Smooth muscle cell (in vitro differentiated cells): ENCODE data around the gene ACTG1. TPM values are rescaled to one million over a fixed set of nuclear protein-coding genes. Genes with fewer than 3 reads are reported as not detected.
"Not testable (repeated sequence)": the region's sequence is repeated elsewhere in the genome, so short reads cannot be mapped to it uniquely, and the experiment has no call there.

Experiments used
- DNase-seq: peaks from one replicate; lab custom pipeline; 2025; ENCODE audit not compliant: unreplicated experiment; lab: John Stamatoyannopoulos, UW
- H2AFZ ChIP-seq: fragments of 200-600 bp; sonication (generic); 2 replicates; pipeline ENCODE4 v1.6.0; 2016; ENCODE audit warnings: antibody characterized with exemption, low read depth, mild to moderate bottlenecking
- H3F3A ChIP-seq: fragments of 200-600 bp; sonication (generic); 2 replicates; pipeline ENCODE4 v1.6.0; 2017; ENCODE audit warnings: antibody characterized with exemption, low read depth
- H3K27ac ChIP-seq: fragments of 200-600 bp; sonication (generic); 2 replicates; pipeline ENCODE4 v1.5.1; 2016; ENCODE audit warnings: low read depth, mild to moderate bottlenecking
- H3K27me3 ChIP-seq: fragments of 200-600 bp; sonication (generic); 2 replicates; pipeline ENCODE4 v1.6.1; 2016; ENCODE audit warnings: low read depth, mild to moderate bottlenecking
- H3K36me3 ChIP-seq: fragments of 200-600 bp; sonication (generic); 2 replicates; pipeline ENCODE4 v1.5.1; 2016; ENCODE audit warnings: low read depth
- H3K4me1 ChIP-seq: fragments of 200-600 bp; sonication (generic); 2 replicates; pipeline ENCODE4 v1.5.1; 2016; ENCODE audit warnings: low read depth
- H3K4me2 ChIP-seq: fragments of 200-600 bp; sonication (generic); 2 replicates; pipeline ENCODE4 v1.6.0; 2016; ENCODE audit warnings: mild to moderate bottlenecking
- H3K4me3 ChIP-seq: fragments of 200-600 bp; sonication (generic); 2 replicates; pipeline ENCODE4 v1.5.1; 2016; ENCODE audit warnings: mild to moderate bottlenecking
- H3K79me2 ChIP-seq: fragments of 200-600 bp; sonication (generic); 2 replicates; pipeline ENCODE4 v1.6.0; 2016; ENCODE audit warnings: low read depth, mild to moderate bottlenecking
- H3K9ac ChIP-seq: fragments of 200-600 bp; sonication (generic); 2 replicates; pipeline ENCODE4 v1.6.0; 2016; ENCODE audit warnings: low read depth
- H3K9me3 ChIP-seq: fragments of 200-600 bp; sonication (generic); replicated peaks from 2 replicates; pipeline ENCODE4 v1.5.1; 2016; ENCODE audit warnings: low read depth
- H4K20me1 ChIP-seq: fragments of 200-600 bp; sonication (generic); 2 replicates; pipeline ENCODE4 v1.6.0; 2016; ENCODE audit warnings: low read depth
- CTCF ChIP-seq: fragments of 200-600 bp; sonication (generic); IDR thresholded peaks from 2 replicates; pipeline ENCODE4 v1.5.1; 2017; ENCODE audit warnings: borderline replicate concordance, mild to moderate bottlenecking, antibody characterized with exemption; ENCODE audit not compliant: insufficient read depth, poor library complexity, severe bottlenecking
- WGBS: methylation state at CpG from one replicate; pipeline ENCODE4 v1.1.7; 2016; ENCODE audit warnings: low lambda C conversion rate; 5-methylcytosine and 5-hydroxymethylcytosine counted together
- polyA plus RNA-seq: library from polyadenylated mRNA; unstranded; fragments of >200 nt; fragmentation: Nextera tagmentation; extraction: Ambion mirVana; gene quantifications from 2 replicates; pipeline ENCODE4 v1.2.1, GENCODE V29; 2016
- total RNA-seq: library from RNA; depleted of rRNA; stranded (reverse); fragments of >200 nt; gene quantifications from 2 replicates; pipeline ENCODE4 v1.2.3, GENCODE V29; 2014

Gene ACTG1
- total and polyA plus RNA-seq, 2 experiments from 2014 or later = 5,332 to 6,793 TPM

GRCh38 chr17:81533339-81534141 is 20.9 kb upstream of the ACTG1 start:
- no peak overlapping the region for H3K9ac ChIP-seq
- no peak overlapping the region for H3K4me3 ChIP-seq
- H3K4me2 ChIP-seq = no peak overlapping the region
- no peaks in the 10 kb centered on the region for H3K9me3 ChIP-seq
- H4K20me1 ChIP-seq = peaks cover 7% of the 10 kb centered on the region
- WGBS = 84% methylated on average over 21 of the region's 21 CpGs
- no peaks in the 10 kb centered on the region for H3K79me2 ChIP-seq
- peaks cover 9% of the 10 kb centered on the region for H3K4me1 ChIP-seq
- H3K36me3 ChIP-seq = no peaks in the 10 kb centered on the region
- no peak overlapping the region for H2AFZ ChIP-seq
- H3F3A ChIP-seq = no peaks in the 10 kb centered on the region
- no peak for TF ChIP-seq CTCF
- H3K27ac ChIP-seq = no peak overlapping the region
- DNase-seq = no peak
- H3K27me3 ChIP-seq = peaks cover 11% of the 10 kb centered on the region

GRCh38 chr17:81532490-81533287 is 20.1 kb upstream of the ACTG1 start:
- Histone ChIP-seq H3K79me2 (no peaks in the 10 kb centered on the region), H3K4me1 (peaks cover 9% of the 10 kb centered on the region), H3F3A (no peaks in the 10 kb centered on the region), H3K9ac (no peak overlapping the region), H3K36me3 (no peaks in the 10 kb centered on the region), H3K4me2 (no peak overlapping the region), H3K4me3 (no peak overlapping the region), H3K27me3 (peaks cover 11% of the 10 kb centered on the region), H3K27ac (no peak overlapping the region), H3K9me3 (no peaks in the 10 kb centered on the region), H4K20me1 (no peaks in the 10 kb centered on the region), H2AFZ (no peak overlapping the region)
- DNase-seq = no peak
- TF ChIP-seq CTCF = no peak
- WGBS = 88% methylated on average over 11 of the region's 11 CpGs

- H3K9me3 ChIP-seq, H3K79me2 ChIP-seq, H3K27ac ChIP-seq, H3K4me2 ChIP-seq, H3K9ac ChIP-seq, H3K4me1 ChIP-seq, H3K4me3 ChIP-seq, DNase-seq, H2AFZ ChIP-seq, H4K20me1 ChIP-seq, H3K36me3 ChIP-seq, H3F3A ChIP-seq: not testable (repeated sequence)
- H3K27me3 ChIP-seq = peaks cover 11% of the 10 kb centered on the region
- 88% methylated on average over 3 of the region's 3 CpGs for WGBS
Measured at GRCh38 chr17:81531998-81532404, 19.4 kb upstream of the ACTG1 start.

- not testable (repeated sequence) for H3K4me1 ChIP-seq, H3K27me3 ChIP-seq, H2AFZ ChIP-seq, DNase-seq, H4K20me1 ChIP-seq, H3F3A ChIP-seq, H3K9ac ChIP-seq, H3K79me2 ChIP-seq, H3K27ac ChIP-seq, H3K36me3 ChIP-seq, H3K4me3 ChIP-seq, H3K9me3 ChIP-seq, H3K4me2 ChIP-seq
- WGBS = 88% methylated on average over 6 of the region's 6 CpGs
Measured at GRCh38 chr17:81531013-81531412, 18.4 kb upstream of the ACTG1 start.
